ENCODE measurements around the gene DNAH11. TPM values are rescaled to one million over a fixed set of nuclear protein-coding genes. Genes with fewer than 3 reads are reported as not detected.

DNAH11 gene
- total RNA-seq, 2 donors from 2014 or later, result 0.05 to 0.32 TPM

DNA sequence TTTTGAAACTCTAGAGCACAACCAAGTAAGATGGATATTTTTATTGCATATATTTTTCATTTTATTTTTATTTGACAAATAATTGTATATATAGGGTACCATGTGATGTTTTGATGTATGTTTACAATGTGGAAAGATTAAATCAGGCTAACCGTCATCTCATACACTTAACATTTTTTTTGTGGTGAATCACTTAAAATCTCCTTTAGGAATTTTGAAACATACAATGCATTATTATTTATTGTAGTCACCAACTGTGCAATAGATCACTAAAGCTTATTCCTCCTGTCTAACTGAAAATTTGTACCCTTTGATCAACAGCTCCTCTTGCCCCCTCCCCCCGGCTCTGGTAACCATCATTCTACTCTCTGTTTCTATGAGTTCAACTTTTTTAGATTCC, 77.2 kb downstream of the DNAH11 start:
- no peak for DNase-seq
- Histone ChIP-seq H3K27ac (no peak overlapping the region), H3K9me3 (no peaks in the 10 kb centered on the region), H3K4me1 (no peaks in the 10 kb centered on the region), H3K27me3 (no peaks in the 10 kb centered on the region), H3K36me3 (no peaks in the 10 kb centered on the region), H3K4me3 (no peak overlapping the region), H3K9ac (ENCODE audit: low read depth in 2 of 2, low read length in 2 of 2) (no peak overlapping the region)
- intact Hi-C loops (cut with DNase I), result no loop called here
- TF ChIP-seq, protein P1, sequence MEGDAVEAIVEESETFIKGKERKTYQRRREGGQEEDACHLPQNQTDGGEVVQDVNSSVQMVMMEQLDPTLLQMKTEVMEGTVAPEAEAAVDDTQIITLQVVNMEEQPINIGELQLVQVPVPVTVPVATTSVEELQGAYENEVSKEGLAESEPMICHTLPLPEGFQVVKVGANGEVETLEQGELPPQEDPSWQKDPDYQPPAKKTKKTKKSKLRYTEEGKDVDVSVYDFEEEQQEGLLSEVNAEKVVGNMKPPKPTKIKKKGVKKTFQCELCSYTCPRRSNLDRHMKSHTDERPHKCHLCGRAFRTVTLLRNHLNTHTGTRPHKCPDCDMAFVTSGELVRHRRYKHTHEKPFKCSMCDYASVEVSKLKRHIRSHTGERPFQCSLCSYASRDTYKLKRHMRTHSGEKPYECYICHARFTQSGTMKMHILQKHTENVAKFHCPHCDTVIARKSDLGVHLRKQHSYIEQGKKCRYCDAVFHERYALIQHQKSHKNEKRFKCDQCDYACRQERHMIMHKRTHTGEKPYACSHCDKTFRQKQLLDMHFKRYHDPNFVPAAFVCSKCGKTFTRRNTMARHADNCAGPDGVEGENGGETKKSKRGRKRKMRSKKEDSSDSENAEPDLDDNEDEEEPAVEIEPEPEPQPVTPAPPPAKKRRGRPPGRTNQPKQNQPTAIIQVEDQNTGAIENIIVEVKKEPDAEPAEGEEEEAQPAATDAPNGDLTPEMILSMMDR (IDR thresholded peaks at IDR 0.05), result no peak

DNA sequence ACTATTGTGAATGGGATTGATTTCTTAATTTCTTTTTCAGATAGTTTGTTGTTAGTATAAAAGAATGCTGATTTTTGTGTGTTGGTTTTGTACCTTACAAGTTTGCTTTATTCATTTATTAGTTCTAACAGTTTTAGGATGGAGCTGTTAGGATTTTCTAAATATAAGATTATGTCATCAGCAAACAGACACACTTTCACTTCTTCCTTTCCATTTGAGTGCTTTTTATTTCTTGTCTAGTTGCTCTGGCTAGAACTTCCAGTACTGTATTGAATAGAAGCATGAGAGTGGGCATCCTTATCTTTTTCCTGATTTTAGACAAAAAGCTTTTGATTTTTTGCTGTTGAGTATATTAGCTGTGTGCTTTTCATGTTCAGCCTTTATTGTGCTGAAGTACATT, 81.5 kb downstream of the DNAH11 start:
- no peak overlapping the region for H3K4me3 ChIP-seq
- H3K27ac ChIP-seq, result no peak overlapping the region
- DNase-seq, result no peak
- intact Hi-C loops (cut with DNase I), result no loop called here
- H3K4me1 ChIP-seq, result no peaks in the 10 kb centered on the region
- H3K36me3 ChIP-seq, result no peaks in the 10 kb centered on the region
- no peaks in the 10 kb centered on the region for H3K27me3 ChIP-seq
- TF ChIP-seq, protein P1 (IDR thresholded peaks at IDR 0.05), result no peak
- no peak overlapping the region for H3K9ac ChIP-seq (ENCODE audit: low read depth in 2 of 2, low read length in 2 of 2)
- no peaks in the 10 kb centered on the region for H3K9me3 ChIP-seq

DNA sequence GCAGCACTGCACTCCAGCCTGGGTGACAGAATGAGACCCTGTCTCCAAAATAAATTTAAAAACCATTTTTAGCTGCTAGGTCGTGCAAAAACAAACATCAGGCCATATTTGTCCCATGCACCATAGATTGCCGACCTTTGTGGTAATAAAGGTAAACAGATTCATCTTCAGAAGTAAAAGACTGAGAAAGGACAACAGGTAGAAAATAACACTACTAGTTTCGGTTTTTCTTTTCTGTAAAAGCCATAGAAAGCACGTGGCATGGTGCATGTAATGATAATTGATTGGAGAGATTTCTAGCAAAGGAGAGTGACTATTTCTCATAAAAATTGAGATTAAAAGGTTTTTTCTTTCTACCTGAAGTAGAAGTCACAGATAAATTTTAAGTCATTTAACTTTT, 93.9 kb downstream of the DNAH11 start:
- DNase-seq, result no peak
- no peak overlapping the region for H3K4me3 ChIP-seq
- no peaks in the 10 kb centered on the region for H3K27me3 ChIP-seq
- H3K9me3 ChIP-seq, result no peaks in the 10 kb centered on the region
- intact Hi-C loops (cut with DNase I), result no loop called here
- no peaks in the 10 kb centered on the region for H3K36me3 ChIP-seq
- no peak overlapping the region for H3K9ac ChIP-seq (ENCODE audit: low read depth in 2 of 2, low read length in 2 of 2)
- no peak overlapping the region for H3K27ac ChIP-seq
- TF ChIP-seq, protein P1 (IDR thresholded peaks at IDR 0.05), result no peak
- no peaks in the 10 kb centered on the region for H3K4me1 ChIP-seq

DNA sequence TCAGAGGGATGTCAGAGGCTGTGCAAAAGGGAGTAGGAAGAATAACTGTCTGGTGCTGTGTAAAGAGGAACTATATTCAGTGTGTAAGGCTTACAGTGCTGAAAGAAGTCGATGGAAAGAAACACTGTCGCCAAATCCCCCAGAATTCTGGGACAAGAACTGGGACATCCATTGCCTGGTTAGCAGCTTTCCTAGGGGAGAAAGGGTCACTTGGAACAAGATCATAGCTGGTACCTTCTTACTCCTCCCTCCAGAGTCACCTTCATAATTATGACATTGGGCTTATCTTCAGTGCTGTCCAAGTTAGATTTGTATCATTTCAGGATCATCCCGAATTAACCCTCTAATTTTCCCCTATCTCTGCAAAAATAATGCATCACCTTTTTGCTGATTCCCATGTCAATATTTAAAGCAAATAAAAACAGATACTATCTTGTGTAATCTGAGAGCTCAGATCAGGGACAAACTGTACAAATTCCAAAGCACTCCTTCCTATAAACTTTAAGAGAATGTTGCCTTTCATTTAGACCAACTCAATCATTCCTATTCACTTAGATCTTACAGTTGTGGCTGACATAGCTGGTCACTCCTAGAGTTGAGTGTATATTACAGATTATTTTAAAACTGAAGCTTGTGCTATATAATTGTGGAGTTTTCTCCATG, 96.5 kb downstream of the DNAH11 start:
- DNase-seq, result no peak
- H3K27ac ChIP-seq, result no peak overlapping the region
- H3K4me1 ChIP-seq, result no peaks in the 10 kb centered on the region
- H3K27me3 ChIP-seq, result no peaks in the 10 kb centered on the region
- no peak overlapping the region for H3K4me3 ChIP-seq
- H3K9ac ChIP-seq (ENCODE audit: low read depth in 2 of 2, low read length in 2 of 2), result no peak overlapping the region
- no peaks in the 10 kb centered on the region for H3K9me3 ChIP-seq
- no peaks in the 10 kb centered on the region for H3K36me3 ChIP-seq
- TF ChIP-seq, protein P1 (IDR thresholded peaks at IDR 0.05), result no peak
- intact Hi-C loops (cut with DNase I), result no loop called here

DNA sequence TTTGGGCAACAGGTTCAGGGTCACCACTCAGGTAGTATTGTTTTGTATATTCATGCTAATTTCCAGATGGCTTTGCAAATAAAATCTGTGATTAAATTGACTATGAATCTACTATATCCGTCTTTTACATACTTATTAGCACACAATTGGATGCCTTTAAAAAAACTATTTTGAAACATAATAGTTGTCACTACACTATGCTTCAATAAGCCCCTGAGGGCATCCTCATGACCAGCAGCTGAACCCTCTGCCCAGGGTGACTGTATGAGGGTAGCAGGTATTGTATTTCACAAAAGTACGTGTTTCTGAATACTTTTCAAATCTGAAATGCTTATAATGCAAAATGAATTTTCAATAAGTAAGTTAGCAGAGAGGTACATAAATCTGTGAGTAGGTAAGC, 97.3 kb downstream of the DNAH11 start:
- TF ChIP-seq, protein P1 (IDR thresholded peaks at IDR 0.05), result no peak
- Histone ChIP-seq H3K27ac (no peak overlapping the region), H3K9ac (ENCODE audit: low read depth in 2 of 2, low read length in 2 of 2) (no peak overlapping the region), H3K36me3 (no peaks in the 10 kb centered on the region), H3K4me1 (no peaks in the 10 kb centered on the region), H3K4me3 (no peak overlapping the region), H3K9me3 (no peaks in the 10 kb centered on the region), H3K27me3 (no peaks in the 10 kb centered on the region)
- intact Hi-C loops (cut with DNase I), result no loop called here
- no peak for DNase-seq

All from colonic mucosa (tissue), 4 donors.